Measurements from ENCODE around the gene TMEM109. TPM values are rescaled to one million over a fixed set of nuclear protein-coding genes. Genes with fewer than 3 reads are reported as not detected.

Gene TMEM109
- total and polyA plus RNA-seq, 2 of the 13 experiments (the other 11 are each of a cell fraction or from before 2014, with no cell fraction given) = 7.7 to 18.0 TPM

GRCh38 chr11:60880643-60881282 lies 33.2 kb upstream of the TMEM109 start (continued):
- TF ChIP-seq ZNF691 (CRISPR knock-in tag; IDR thresholded peaks at IDR 0.05; ENCODE audit: borderline replicate concordance, low read depth) (peak; percentile 91; the same call in 1 of the 2 replicates), FOXA3 (CRISPR knock-in tag; IDR thresholded peaks at IDR 0.05) (peak; percentile 100), MED13 (CRISPR knock-in tag; IDR thresholded peaks at IDR 0.05) (no peak), KAT8 (CRISPR knock-in tag; IDR thresholded peaks at IDR 0.05) (peak; percentile 88), SMC3 (IDR thresholded peaks at IDR 0.05; ENCODE audit: low read length) (peak; percentile 19; the same call in 1 of the 2 replicates), DBP (CRISPR knock-in tag; IDR thresholded peaks at IDR 0.05; ENCODE audit: not compliant biosample characterization) (peak; percentile 38), POLR2G (IDR thresholded peaks at IDR 0.05; ENCODE audit: low read depth, low read length) (no peak), TMF1 (CRISPR knock-in tag; IDR thresholded peaks at IDR 0.05; ENCODE audit: low read depth) (no peak), SALL2 (CRISPR knock-in tag; IDR thresholded peaks at IDR 0.05) (peak; percentile 71; the same call in 1 of the 2 replicates), BORCS8-MEF2B (CRISPR knock-in tag; IDR thresholded peaks at IDR 0.05) (peak; percentile 77), ZXDC (CRISPR knock-in tag; IDR thresholded peaks at IDR 0.05) (no peak), SNAPC4 (CRISPR knock-in tag; IDR thresholded peaks at IDR 0.05) (no peak), MYNN (CRISPR knock-in tag; IDR thresholded peaks at IDR 0.05; ENCODE audit: low read depth) (no peak), TRAFD1 (CRISPR knock-in tag; IDR thresholded peaks at IDR 0.05; ENCODE audit: borderline replicate concordance) (no peak), XBP1 (CRISPR knock-in tag; IDR thresholded peaks at IDR 0.05) (peak; percentile 32; the same call in 1 of the 2 replicates), MNT (IDR thresholded peaks at IDR 0.05) (peak; percentile 58; the same call in 1 of the 2 replicates)
